HepG2 (cell line): ENCODE results near the gene U2AF2. TPM values are rescaled to one million over a fixed set of nuclear protein-coding genes. Genes with fewer than 3 reads are reported as not detected.

Experiments used
- ETV6 ChIP-seq: sonication (generic); formaldehyde crosslinking; conservative IDR thresholded peaks from 2 replicates; pipeline ENCODE4 v1.4.0; 2020; ENCODE audit warnings: missing genetic modification reagents
- EZH2 ChIP-seq: conservative IDR thresholded peaks from 2 replicates; pipeline ENCODE4 v1.6.1; 2012; ENCODE audit warnings: mild to moderate bottlenecking, low read depth, low read length, moderate library complexity
- FOXJ3 ChIP-seq: sonication (generic); formaldehyde crosslinking; IDR thresholded peaks from 2 replicates; pipeline ENCODE4 v1.4.0; 2020; ENCODE audit warnings: missing genetic modification reagents, mild to moderate bottlenecking, borderline replicate concordance
- MBD4 ChIP-seq: IDR thresholded peaks from 2 replicates; pipeline ENCODE4 v1.6.1; 2012; ENCODE audit warnings: low read length, inconsistent platforms, borderline replicate concordance
- MIER2 ChIP-seq: IDR thresholded peaks from 2 replicates; pipeline ENCODE4 v1.6.1; 2016; ENCODE audit warnings: missing biosample characterization, missing genetic modification reagents
- NAIF1 ChIP-seq: sonication (generic); formaldehyde crosslinking; IDR thresholded peaks from 2 replicates; pipeline ENCODE4 v1.5.0; 2020; ENCODE audit warnings: mild to moderate bottlenecking, missing genetic modification reagents, borderline replicate concordance
- PRDM10 ChIP-seq: sonication (generic); formaldehyde crosslinking; IDR thresholded peaks from 2 replicates; pipeline ENCODE4 v1.4.0; 2020; ENCODE audit warnings: low read depth, missing genetic modification reagents
- RFX1 ChIP-seq: fragments of 450-650 bp; IDR thresholded peaks from 2 replicates; pipeline ENCODE4 v1.6.1; 2017
- TFDP1 ChIP-seq: IDR thresholded peaks from 2 replicates; pipeline ENCODE4 v1.6.1; 2016; ENCODE audit warnings: missing compliant biosample characterization, missing genetic modification reagents, borderline replicate concordance
- ZMYM3 ChIP-seq: sonication (generic); formaldehyde crosslinking; IDR thresholded peaks from 2 replicates; pipeline ENCODE4 v1.5.1; 2020; ENCODE audit warnings: mild to moderate bottlenecking, missing genetic modification reagents
- ZNF136 ChIP-seq: sonication (generic); formaldehyde crosslinking; IDR thresholded peaks from 2 replicates; pipeline ENCODE4 v1.8.1; 2022; ENCODE audit warnings: low read depth, mild to moderate bottlenecking, moderate library complexity, missing genetic modification reagents
- ZNF138 ChIP-seq: sonication (generic); formaldehyde crosslinking; IDR thresholded peaks from 2 replicates; pipeline ENCODE4 v1.5.0; 2020; ENCODE audit warnings: mild to moderate bottlenecking, low read depth, missing genetic modification reagents
- ZNF180 ChIP-seq: sonication (generic); formaldehyde crosslinking; IDR thresholded peaks from 2 replicates; pipeline ENCODE4 v1.4.0; 2020; ENCODE audit warnings: low read depth, missing genetic modification reagents, borderline replicate concordance
- ZNF451 ChIP-seq: sonication (generic); formaldehyde crosslinking; IDR thresholded peaks from 2 replicates; pipeline ENCODE4 v1.5.0; 2020; ENCODE audit warnings: mild to moderate bottlenecking, missing genetic modification reagents
- ZNF569 ChIP-seq: sonication (generic); formaldehyde crosslinking; IDR thresholded peaks from 2 replicates; pipeline ENCODE4 v1.5.0; 2020; ENCODE audit warnings: mild to moderate bottlenecking, missing genetic modification reagents, moderate library complexity, borderline replicate concordance
- ZNF619 ChIP-seq: sonication (generic); formaldehyde crosslinking; IDR thresholded peaks from 2 replicates; pipeline ENCODE4 v1.4.0; 2020; ENCODE audit warnings: mild to moderate bottlenecking, missing genetic modification reagents
- polyA plus RNA-seq, 8 experiments: library from polyadenylated mRNA; depleted of rRNA in 3 of 8; stranded (reverse) in 7 of 8; unstranded in 1 of 8; fragments of >200 nt; fragmentation: Illumina TruSeq in 4 of 8; extraction: Trizol in 4 of 8; gene quantifications; 2 replicates each; pipeline versions ENCODE4 v1.2.1 to v1.2.3, GENCODE V29; 2011 to 2016; ENCODE audit warnings: low read depth in 4 of 8, missing spikeins in 1 of 8, mixed read lengths in 1 of 8; ENCODE audit not compliant: insufficient read depth in 1 of 8
- total RNA-seq, 5 experiments: library from RNA; depleted of rRNA; stranded (reverse); fragments of >200 nt; fragmentation: Illumina TruSeq; extraction: Trizol; gene quantifications; 2 replicates each; pipeline ENCODE4 v1.2.3, GENCODE V29; 2016; ENCODE audit warnings: low read depth in 1 of 5
- TF ChIP-seq, protein P1 (sequence below): sonication (generic); formaldehyde crosslinking; IDR thresholded peaks from 2 replicates; pipeline ENCODE4 v1.4.0; 2020; ENCODE audit warnings: missing genetic modification reagents, mild to moderate bottlenecking, borderline replicate concordance
- TF ChIP-seq, protein P2 (sequence below): sonication (generic); formaldehyde crosslinking; IDR thresholded peaks from 2 replicates; pipeline ENCODE4 v1.4.0; 2020; ENCODE audit warnings: missing genetic modification reagents

Gene U2AF2
- total and polyA plus RNA-seq, 2 of the 13 experiments (the other 11 are each of a cell fraction or from before 2014, with no cell fraction given), result 84.3 to 124 TPM

DNA sequence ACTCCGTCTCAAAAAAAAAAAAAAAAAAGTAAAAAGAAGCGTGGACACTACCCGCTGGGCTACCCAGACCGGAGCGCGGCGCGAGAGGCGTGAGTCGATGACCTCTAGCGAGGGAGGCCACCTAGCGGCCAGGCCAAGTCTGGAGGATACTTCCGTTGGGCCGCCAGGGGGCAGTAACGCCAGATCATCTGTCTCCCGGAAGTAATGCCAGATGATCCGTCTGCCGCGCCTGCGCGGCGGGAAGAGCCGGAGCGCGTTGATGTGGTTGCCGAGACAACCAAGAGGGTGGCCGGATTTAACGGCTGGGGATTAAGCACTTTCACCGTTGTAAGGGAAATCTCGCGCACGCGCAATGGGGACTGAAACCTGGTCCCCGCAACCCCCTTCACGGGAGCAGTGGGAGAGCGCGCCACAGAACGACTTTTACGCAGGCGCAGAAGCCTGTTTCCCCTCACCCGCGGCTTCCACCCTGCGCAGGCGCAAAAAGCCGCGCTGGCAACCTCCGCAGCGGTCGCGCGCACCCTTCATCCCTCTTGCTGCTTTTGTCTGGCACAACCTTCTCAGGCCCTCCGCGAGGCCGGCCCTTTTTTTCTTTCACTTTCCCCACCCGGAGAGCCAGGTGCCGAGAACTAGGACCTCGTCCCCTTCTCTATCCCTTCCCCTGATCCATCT, 1.0 kb upstream of the U2AF2 start (continued):
- TF ChIP-seq ZNF569 (CRISPR knock-in tag), result no peak
- peak; percentile 99 for TF ChIP-seq RFX1
- peak; percentile 83 for TF ChIP-seq ZMYM3 (CRISPR knock-in tag)
- TF ChIP-seq MBD4, result no peak
- TF ChIP-seq MIER2 (CRISPR knock-in tag), result peak; percentile 15; the same call in 1 of the 2 replicates
- peak; percentile 81 for TF ChIP-seq TFDP1 (CRISPR knock-in tag)
- no peak for TF ChIP-seq EZH2
- TF ChIP-seq FOXJ3 (CRISPR knock-in tag), result peak; percentile 64; the same call in 1 of the 2 replicates
- no peak for TF ChIP-seq ZNF451
- TF ChIP-seq, protein P1, sequence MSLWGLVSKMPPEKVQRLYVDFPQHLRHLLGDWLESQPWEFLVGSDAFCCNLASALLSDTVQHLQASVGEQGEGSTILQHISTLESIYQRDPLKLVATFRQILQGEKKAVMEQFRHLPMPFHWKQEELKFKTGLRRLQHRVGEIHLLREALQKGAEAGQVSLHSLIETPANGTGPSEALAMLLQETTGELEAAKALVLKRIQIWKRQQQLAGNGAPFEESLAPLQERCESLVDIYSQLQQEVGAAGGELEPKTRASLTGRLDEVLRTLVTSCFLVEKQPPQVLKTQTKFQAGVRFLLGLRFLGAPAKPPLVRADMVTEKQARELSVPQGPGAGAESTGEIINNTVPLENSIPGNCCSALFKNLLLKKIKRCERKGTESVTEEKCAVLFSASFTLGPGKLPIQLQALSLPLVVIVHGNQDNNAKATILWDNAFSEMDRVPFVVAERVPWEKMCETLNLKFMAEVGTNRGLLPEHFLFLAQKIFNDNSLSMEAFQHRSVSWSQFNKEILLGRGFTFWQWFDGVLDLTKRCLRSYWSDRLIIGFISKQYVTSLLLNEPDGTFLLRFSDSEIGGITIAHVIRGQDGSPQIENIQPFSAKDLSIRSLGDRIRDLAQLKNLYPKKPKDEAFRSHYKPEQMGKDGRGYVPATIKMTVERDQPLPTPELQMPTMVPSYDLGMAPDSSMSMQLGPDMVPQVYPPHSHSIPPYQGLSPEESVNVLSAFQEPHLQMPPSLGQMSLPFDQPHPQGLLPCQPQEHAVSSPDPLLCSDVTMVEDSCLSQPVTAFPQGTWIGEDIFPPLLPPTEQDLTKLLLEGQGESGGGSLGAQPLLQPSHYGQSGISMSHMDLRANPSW (CRISPR knock-in tag), result no peak
- 0 out of 2 replicates have a peak, but pooled peaks have one; percentile 33 for TF ChIP-seq ZNF138 (CRISPR knock-in tag)
- TF ChIP-seq, protein P2, sequence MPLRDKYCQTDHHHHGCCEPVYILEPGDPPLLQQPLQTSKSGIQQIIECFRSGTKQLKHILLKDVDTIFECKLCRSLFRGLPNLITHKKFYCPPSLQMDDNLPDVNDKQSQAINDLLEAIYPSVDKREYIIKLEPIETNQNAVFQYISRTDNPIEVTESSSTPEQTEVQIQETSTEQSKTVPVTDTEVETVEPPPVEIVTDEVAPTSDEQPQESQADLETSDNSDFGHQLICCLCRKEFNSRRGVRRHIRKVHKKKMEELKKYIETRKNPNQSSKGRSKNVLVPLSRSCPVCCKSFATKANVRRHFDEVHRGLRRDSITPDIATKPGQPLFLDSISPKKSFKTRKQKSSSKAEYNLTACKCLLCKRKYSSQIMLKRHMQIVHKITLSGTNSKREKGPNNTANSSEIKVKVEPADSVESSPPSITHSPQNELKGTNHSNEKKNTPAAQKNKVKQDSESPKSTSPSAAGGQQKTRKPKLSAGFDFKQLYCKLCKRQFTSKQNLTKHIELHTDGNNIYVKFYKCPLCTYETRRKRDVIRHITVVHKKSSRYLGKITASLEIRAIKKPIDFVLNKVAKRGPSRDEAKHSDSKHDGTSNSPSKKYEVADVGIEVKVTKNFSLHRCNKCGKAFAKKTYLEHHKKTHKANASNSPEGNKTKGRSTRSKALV (CRISPR knock-in tag), result no peak
- TF ChIP-seq ZNF619 (CRISPR knock-in tag), result peak; percentile 70
- TF ChIP-seq NAIF1 (CRISPR knock-in tag), result no peak
- TF ChIP-seq ZNF136, result no peak
- TF ChIP-seq PRDM10 (CRISPR knock-in tag), result peak; percentile 65; the same call in 1 of the 2 replicates
- no peak; the same call in 1 of the 2 replicates for TF ChIP-seq ZNF180 (CRISPR knock-in tag)
- 0 out of 2 replicates have a peak, but pooled peaks have one; percentile 47 for TF ChIP-seq ETV6 (CRISPR knock-in tag)
